ENCODE data around the gene AKAP1. TPM values are rescaled to one million over a fixed set of nuclear protein-coding genes. Genes with fewer than 3 reads are reported as not detected.

The AKAP1 gene
- total and polyA plus RNA-seq, 2 of the 8 experiments (the other 6 are each of a cell fraction or from before 2014, with no cell fraction given): 120 to 156 TPM

- no peak overlapping the region for H3K9ac ChIP-seq (replicated peaks in 1 of 4; ENCODE audit: extremely low read depth in 1 of 4, low read depth in 3 of 4, low read length in 3 of 4)
- no peak overlapping the region for H2BK12ac ChIP-seq (ENCODE audit: low read depth, low read length)
- no peak overlapping the region for H3K18ac ChIP-seq (ENCODE audit: extremely low read depth, low read length)
- no peak overlapping the region for H3K4ac ChIP-seq (replicated peaks; ENCODE audit: insufficient read length, low read depth, low read length)
- H3K56ac ChIP-seq (replicated peaks; ENCODE audit: insufficient read length, low read depth, low read length): no peak overlapping the region
- no peak overlapping the region for H2BK20ac ChIP-seq (ENCODE audit: low read length)
- H2AFZ ChIP-seq (ENCODE audit: low read length): no peak overlapping the region
- WGBS, 2 experiments (ENCODE audit: extremely low coverage in 1 of 2, insufficient coverage in 1 of 2, insufficient read length in 1 of 2, insufficient replicate concordance in 2 of 2, low coverage in 1 of 2, low lambda C conversion rate in 2 of 2, missing lambda C conversion rate in 1 of 2): 97% methylated on average over 21 of the region's 21 CpGs; no CpG with 5 or more reads in 1 of the 2 experiments
- ChIA-PET POLR2A (ENCODE audit: partially characterized antibody) (no interaction called here), CTCF (ENCODE audit: partially characterized antibody) (interaction anchor here (0.7 to 4.6 kb wide), 3 partner anchors 9 to 40 kb away, joined by 3 to 23 read pairs (median 3); no protein-coding TSS in a partner anchor)
- FAIRE-seq (no peak), DNase-seq (ENCODE audit: low read depth in 1 of 2, low spot score in 2 of 2) (no peak)
- H4K91ac ChIP-seq (replicated peaks; ENCODE audit: insufficient read length, low read length): no peak overlapping the region
- H3K27me3 ChIP-seq (replicated peaks in 1 of 4; ENCODE audit: control insufficient read depth in 3 of 4, extremely low read depth in 1 of 4, insufficient read depth in 3 of 4, low read length in 3 of 4): no peaks in the 10 kb centered on the region
- no peak overlapping the region for H3K4me2 ChIP-seq (ENCODE audit: insufficient read depth in 1 of 2, low read depth in 2 of 2, low read length in 2 of 2)
- peaks cover 5% of the 10 kb centered on the region; the same call in 1 of the 2 replicates for H3K79me1 ChIP-seq (ENCODE audit: low read depth, low read length)
- no peak overlapping the region for H4K5ac ChIP-seq (ENCODE audit: insufficient read length, low read depth, low read length)
- H2AK5ac ChIP-seq (ENCODE audit: low read depth, low read length): no peak overlapping the region
- no peak overlapping the region for H3K14ac ChIP-seq (ENCODE audit: insufficient read length)
- peaks cover 43 to 81% (median 63%) of the 10 kb centered on the region in 4 experiments for H3K36me3 ChIP-seq (ENCODE audit: control insufficient read depth in 2 of 4, insufficient read depth in 4 of 4, low read length in 3 of 4)
- no peak overlapping the region for H3K27ac ChIP-seq (ENCODE audit: low read depth, low read length)
- no peak overlapping the region for H2BK120ac ChIP-seq (replicated peaks; ENCODE audit: low read depth, low read length)
- no peak overlapping the region for H3K23ac ChIP-seq (ENCODE audit: insufficient read length)
- H3K4me3 ChIP-seq (ENCODE audit: extremely low read depth in 1 of 4, insufficient read depth in 2 of 4, low read depth in 3 of 4, low read length in 4 of 4): no peak overlapping the region
- H3K23me2 ChIP-seq (ENCODE audit: low read depth, low read length): no peaks in the 10 kb centered on the region
- peak overlapping the region; percentile 43; the same call in 1 of the 2 replicates for H4K8ac ChIP-seq (ENCODE audit: extremely low read depth, insufficient read depth, low read length)
- H3K9me3 ChIP-seq (ENCODE audit: insufficient read depth in 2 of 2, low read depth in 1 of 2, low read length in 1 of 2): no peaks in the 10 kb centered on the region
- peaks cover 0 to 3% of the 10 kb centered on the region in 2 experiments; a peak in 1 of 4 replicates for H3K79me2 ChIP-seq (ENCODE audit: control insufficient read depth in 1 of 2, insufficient read depth in 2 of 2, low read length in 2 of 2)
- H3K4me1 ChIP-seq (replicated peaks in 1 of 4; ENCODE audit: control insufficient read depth in 3 of 4, insufficient read depth in 4 of 4, low read length in 3 of 4): no peaks in the 10 kb centered on the region; a peak in 2 of 7 replicates
- H2BK5ac ChIP-seq (ENCODE audit: low read depth, low read length): no peak overlapping the region
- no peak overlapping the region for H2BK15ac ChIP-seq (ENCODE audit: low read length)
- peaks cover 0 to 6% of the 10 kb centered on the region in 2 experiments for H4K20me1 ChIP-seq (replicated peaks in 1 of 2; ENCODE audit: control insufficient read depth in 1 of 2, insufficient read depth in 2 of 2, low read length in 2 of 2)
- TF ChIP-seq JUN (IDR thresholded peaks at IDR 0.05; ENCODE audit: low read depth, low read length) (no peak), RFX5 (IDR thresholded peaks at IDR 0.05; ENCODE audit: borderline replicate concordance, low read depth, low read length) (no peak), KDM1A (IDR thresholded peaks at IDR 0.05; ENCODE audit: borderline replicate concordance, low read length) (no peak), POU5F1 (IDR thresholded peaks at IDR 0.05; ENCODE audit: low read depth, low read length) (no peak), FOSL1 (IDR thresholded peaks at IDR 0.05; ENCODE audit: insufficient read depth, low read depth, low read length) (no peak), POLR2A (IDR thresholded peaks at IDR 0.05; ENCODE audit: control extremely low read depth in 1 of 2, low read depth in 2 of 2, low read length in 2 of 2) (no peak), E2F6 (IDR thresholded peaks at IDR 0.05) (no peak), TBP (IDR thresholded peaks at IDR 0.05; ENCODE audit: low read depth, low read length) (no peak), RNF2 (IDR thresholded peaks at IDR 0.05; ENCODE audit: borderline replicate concordance, low read depth, low read length, missing control alignments, poor library complexity, severe bottlenecking) (no peak), CTBP2 (IDR thresholded peaks at IDR 0.05; ENCODE audit: borderline replicate concordance, insufficient read depth, insufficient read length, low read length) (no peak), RXRA (IDR thresholded peaks at IDR 0.05; ENCODE audit: insufficient read depth, low read depth, low read length) (no peak), POLR2AphosphoS5 (IDR thresholded peaks at IDR 0.05; ENCODE audit: low read depth, low read length) (no peak)
- TF ChIP-seq, protein P1, sequence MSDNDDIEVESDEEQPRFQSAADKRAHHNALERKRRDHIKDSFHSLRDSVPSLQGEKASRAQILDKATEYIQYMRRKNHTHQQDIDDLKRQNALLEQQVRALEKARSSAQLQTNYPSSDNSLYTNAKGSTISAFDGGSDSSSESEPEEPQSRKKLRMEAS (IDR thresholded peaks at IDR 0.05): no peak
Measured at GRCh38 chr17:57115916-57116315, 30.9 kb downstream of the AKAP1 start.

All from H1 (cell line).